ENCODE measurements around the gene SLC25A26. TPM values are rescaled to one million over a fixed set of nuclear protein-coding genes. Genes with fewer than 3 reads are reported as not detected.
A peak's percentile ranks its signal among the peaks of the same experiment; 100 is the strongest.

The SLC25A26 gene
- polyA plus RNA-seq, 4 donors, result 10.3 to 21.0 (median 18.2) TPM

DNA sequence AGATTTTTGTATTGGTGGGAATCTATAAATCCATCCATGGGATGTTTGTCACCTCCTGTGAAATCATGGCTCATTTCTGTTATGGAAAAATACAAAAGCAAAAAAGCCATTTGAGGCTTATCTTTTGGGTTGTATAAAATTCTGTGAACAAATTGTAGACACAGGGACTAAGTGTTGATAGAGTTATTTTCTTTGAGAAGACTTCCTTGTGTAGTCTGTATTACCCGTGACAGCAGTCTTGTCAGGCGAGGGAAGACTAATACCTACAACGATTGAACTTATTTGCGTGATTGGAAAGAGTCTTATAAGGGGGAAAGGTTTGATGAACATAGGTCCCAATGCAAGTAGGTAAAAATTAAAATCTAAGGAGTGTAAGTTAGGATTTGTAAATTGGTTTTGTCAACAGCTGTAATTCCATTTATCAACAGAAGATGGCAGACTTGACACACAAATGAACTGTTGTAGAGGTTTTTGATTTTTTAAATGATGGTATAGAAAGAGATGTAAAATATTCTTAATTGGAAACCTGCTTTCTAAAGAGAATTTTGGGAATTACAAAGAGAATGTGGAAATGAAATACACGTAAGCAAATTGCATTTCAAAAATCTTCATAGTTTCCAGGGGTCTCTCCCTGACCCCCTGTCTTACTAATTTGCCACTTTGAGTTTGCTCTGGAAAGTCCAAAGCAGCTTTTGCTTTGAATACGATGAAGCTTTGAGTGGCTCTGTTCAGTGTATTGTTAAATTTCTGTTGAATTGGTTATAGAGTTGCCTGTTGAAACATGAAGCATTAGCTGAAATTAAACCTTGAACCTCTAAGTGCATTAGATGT, 33.2 kb downstream of the SLC25A26 start:
- DNase-seq (peak; percentile 44 to 59), FAIRE-seq (no peak)
- Histone ChIP-seq H3K27ac (ENCODE audit: low read depth in 1 of 3, low read length in 2 of 3) (no peak overlapping the region), H3K27me3 (ENCODE audit: control insufficient read depth in 3 of 3, insufficient read depth in 3 of 3, low read length in 3 of 3) (no peaks in the 10 kb centered on the region), H3K4me1 (ENCODE audit: control insufficient read depth in 3 of 3, insufficient read depth in 2 of 3, low read depth in 1 of 3, low read length in 2 of 3) (no peaks in the 10 kb centered on the region), H3K4me3 (ENCODE audit: low read depth in 1 of 3, low read length in 3 of 3) (no peak overlapping the region), H3K9me3 (ENCODE audit: control insufficient read depth in 2 of 2, insufficient read depth in 1 of 2, low read depth in 1 of 2, low read length in 1 of 2) (no peaks in the 10 kb centered on the region), H3K36me3 (ENCODE audit: control insufficient read depth in 3 of 3, insufficient read depth in 2 of 3, low read depth in 1 of 3, low read length in 3 of 3) (peaks cover 0 to 10% (median 2%) of the 10 kb centered on the region in 3 donors)
- WGBS, 3 donors, result 29 to 60% (median 48%) methylated on average over 6 of the region's 6 CpGs

DNA sequence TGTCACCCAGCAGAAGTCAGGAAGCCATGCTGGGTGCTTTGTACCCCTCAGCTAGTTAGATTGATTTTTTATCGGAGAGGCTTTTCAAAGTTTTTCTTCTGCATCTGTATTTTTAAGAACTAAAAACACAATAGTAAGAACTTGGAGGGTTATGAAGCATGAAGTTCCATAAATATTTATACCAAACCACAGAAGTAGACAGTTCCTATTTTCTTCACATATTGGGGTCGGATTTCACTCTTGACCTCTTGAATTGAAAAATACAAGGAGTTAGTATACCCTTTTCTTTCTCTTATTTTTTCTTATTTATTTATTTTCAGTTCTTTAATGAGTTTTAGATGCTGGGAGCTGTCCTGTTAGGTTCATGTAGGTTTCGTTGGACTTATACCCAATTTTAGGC, 35.1 kb downstream of the SLC25A26 start:
- FAIRE-seq (no peak), DNase-seq (no peak)
- Histone ChIP-seq H3K27me3 (ENCODE audit: control insufficient read depth in 3 of 3, insufficient read depth in 3 of 3, low read length in 3 of 3) (no peaks in the 10 kb centered on the region), H3K27ac (ENCODE audit: low read depth in 1 of 3, low read length in 2 of 3) (no peak overlapping the region), H3K9me3 (ENCODE audit: control insufficient read depth in 2 of 2, insufficient read depth in 1 of 2, low read depth in 1 of 2, low read length in 1 of 2) (no peaks in the 10 kb centered on the region), H3K4me1 (ENCODE audit: control insufficient read depth in 3 of 3, insufficient read depth in 2 of 3, low read depth in 1 of 3, low read length in 2 of 3) (no peaks in the 10 kb centered on the region), H3K36me3 (ENCODE audit: control insufficient read depth in 3 of 3, insufficient read depth in 2 of 3, low read depth in 1 of 3, low read length in 3 of 3) (peaks cover 0 to 11% (median 2%) of the 10 kb centered on the region in 3 donors), H3K4me3 (ENCODE audit: low read depth in 1 of 3, low read length in 3 of 3) (no peak overlapping the region)
- WGBS, 3 donors, result 72 to 93% (median 86%) methylated on average over 3 of the region's 3 CpGs

- Histone ChIP-seq H3K4me3 (ENCODE audit: low read depth in 1 of 3, low read length in 3 of 3) (no peak overlapping the region), H3K27ac (ENCODE audit: low read depth in 1 of 3, low read length in 2 of 3) (no peak overlapping the region), H3K9me3 (ENCODE audit: control insufficient read depth in 2 of 2, insufficient read depth in 1 of 2, low read depth in 1 of 2, low read length in 1 of 2) (no peaks in the 10 kb centered on the region), H3K27me3 (ENCODE audit: control insufficient read depth in 3 of 3, insufficient read depth in 3 of 3, low read length in 3 of 3) (no peaks in the 10 kb centered on the region), H3K36me3 (ENCODE audit: control insufficient read depth in 3 of 3, insufficient read depth in 2 of 3, low read depth in 1 of 3, low read length in 3 of 3) (peaks cover 0 to 14% (median 2%) of the 10 kb centered on the region in 3 donors), H3K4me1 (ENCODE audit: control insufficient read depth in 3 of 3, insufficient read depth in 2 of 3, low read depth in 1 of 3, low read length in 2 of 3) (no peaks in the 10 kb centered on the region)
- WGBS, 3 donors, result 80 to 92% (median 86%) methylated on average over 2 of the region's 2 CpGs
- no peak for DNase-seq
- FAIRE-seq, result no peak
These were observed 36.0 kb downstream of the SLC25A26 start for GRCh38 chr3:66256806-66257205.

- WGBS, 3 donors, result 85 to 91% (median 87%) methylated on average over 9 of the region's 9 CpGs
- no peak for FAIRE-seq
- no peaks in the 10 kb centered on the region for H3K27me3 ChIP-seq (ENCODE audit: control insufficient read depth in 3 of 3, insufficient read depth in 3 of 3, low read length in 3 of 3)
- H3K9me3 ChIP-seq (ENCODE audit: control insufficient read depth in 2 of 2, insufficient read depth in 1 of 2, low read depth in 1 of 2, low read length in 1 of 2), result no peaks in the 10 kb centered on the region
- no peaks in the 10 kb centered on the region for H3K4me1 ChIP-seq (ENCODE audit: control insufficient read depth in 3 of 3, insufficient read depth in 2 of 3, low read depth in 1 of 3, low read length in 2 of 3)
- H3K4me3 ChIP-seq (ENCODE audit: low read depth in 1 of 3, low read length in 3 of 3), result no peak overlapping the region
- H3K36me3 ChIP-seq (ENCODE audit: control insufficient read depth in 3 of 3, insufficient read depth in 2 of 3, low read depth in 1 of 3, low read length in 3 of 3), result peaks cover 0 to 21% (median 2%) of the 10 kb centered on the region in 3 donors
- no peak overlapping the region for H3K27ac ChIP-seq (ENCODE audit: low read depth in 1 of 3, low read length in 2 of 3)
- no peak for DNase-seq
These were observed 38.9 kb downstream of the SLC25A26 start for GRCh38 chr3:66259566-66260255.

DNA sequence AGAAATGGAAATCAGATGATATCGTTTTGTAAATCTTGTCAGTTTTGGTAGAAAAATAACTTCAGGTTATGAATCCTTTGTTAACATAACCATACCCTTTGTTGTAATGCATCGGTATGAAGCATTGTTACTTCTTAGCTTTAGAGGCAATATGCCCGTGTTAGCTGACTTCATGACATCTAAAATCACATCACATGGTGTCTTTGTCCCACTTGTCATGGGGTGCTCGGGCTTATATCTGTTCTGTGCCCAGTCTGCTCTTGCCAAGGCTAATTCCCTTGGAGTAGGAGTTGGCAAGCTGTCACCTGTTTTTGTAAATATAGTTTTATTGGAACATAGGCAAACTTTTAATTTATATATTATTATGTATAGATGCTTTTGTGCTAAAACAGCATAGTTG, 39.6 kb downstream of the SLC25A26 start:
- H3K4me3 ChIP-seq (ENCODE audit: low read depth in 1 of 3, low read length in 3 of 3), result no peak overlapping the region
- DNase-seq (no peak), FAIRE-seq (no peak)
- H3K4me1 ChIP-seq (ENCODE audit: control insufficient read depth in 3 of 3, insufficient read depth in 2 of 3, low read depth in 1 of 3, low read length in 2 of 3), result no peaks in the 10 kb centered on the region
- no peaks in the 10 kb centered on the region for H3K27me3 ChIP-seq (ENCODE audit: control insufficient read depth in 3 of 3, insufficient read depth in 3 of 3, low read length in 3 of 3)
- no peaks in the 10 kb centered on the region for H3K9me3 ChIP-seq (ENCODE audit: control insufficient read depth in 2 of 2, insufficient read depth in 1 of 2, low read depth in 1 of 2, low read length in 1 of 2)
- H3K36me3 ChIP-seq (ENCODE audit: control insufficient read depth in 3 of 3, insufficient read depth in 2 of 3, low read depth in 1 of 3, low read length in 3 of 3), result peaks cover 0 to 24% (median 2%) of the 10 kb centered on the region in 3 donors
- H3K27ac ChIP-seq (ENCODE audit: low read depth in 1 of 3, low read length in 2 of 3), result no peak overlapping the region
- 92 to 94% (median 94%) methylated on average over 4 of the region's 4 CpGs for WGBS, 3 donors

DNA sequence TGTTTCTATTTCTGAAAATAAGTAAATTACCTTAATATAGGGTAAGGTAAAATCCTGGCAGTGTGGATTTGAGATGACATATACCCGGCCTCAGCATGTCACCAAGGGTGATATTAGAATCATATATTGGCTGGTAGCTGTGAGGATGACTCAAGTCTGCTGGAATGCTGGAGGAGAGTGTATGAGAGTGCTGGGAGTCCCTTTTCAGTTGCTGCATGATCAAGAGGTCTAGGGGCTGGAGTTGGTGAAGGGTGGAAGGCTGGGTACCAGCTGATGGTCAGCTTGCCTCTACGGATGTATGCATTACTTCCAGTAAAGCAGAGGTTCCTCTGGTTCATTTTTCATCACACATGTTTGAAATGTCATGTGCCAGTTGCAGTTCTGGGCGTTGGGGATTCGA, 40.6 kb downstream of the SLC25A26 start:
- no peak for DNase-seq
- Histone ChIP-seq H3K4me3 (ENCODE audit: low read depth in 1 of 3, low read length in 3 of 3) (no peak overlapping the region), H3K36me3 (ENCODE audit: control insufficient read depth in 3 of 3, insufficient read depth in 2 of 3, low read depth in 1 of 3, low read length in 3 of 3) (peaks cover 0 to 24% (median 2%) of the 10 kb centered on the region in 3 donors), H3K27me3 (ENCODE audit: control insufficient read depth in 3 of 3, insufficient read depth in 3 of 3, low read length in 3 of 3) (no peaks in the 10 kb centered on the region), H3K4me1 (ENCODE audit: control insufficient read depth in 3 of 3, insufficient read depth in 2 of 3, low read depth in 1 of 3, low read length in 2 of 3) (no peaks in the 10 kb centered on the region), H3K9me3 (ENCODE audit: control insufficient read depth in 2 of 2, insufficient read depth in 1 of 2, low read depth in 1 of 2, low read length in 1 of 2) (no peaks in the 10 kb centered on the region), H3K27ac (ENCODE audit: low read depth in 1 of 3, low read length in 2 of 3) (no peak overlapping the region)
- WGBS, 3 donors, result 86 to 92% (median 91%) methylated on average over 4 of the region's 4 CpGs
- FAIRE-seq, result no peak

GRCh38 chr3:66265649-66266048, 44.8 kb downstream of the SLC25A26 start:
- Histone ChIP-seq H3K27me3 (ENCODE audit: control insufficient read depth in 3 of 3, insufficient read depth in 3 of 3, low read length in 3 of 3) (no peaks in the 10 kb centered on the region), H3K36me3 (ENCODE audit: control insufficient read depth in 3 of 3, insufficient read depth in 2 of 3, low read depth in 1 of 3, low read length in 3 of 3) (peaks cover 0 to 13% (median 3%) of the 10 kb centered on the region in 3 donors), H3K4me1 (ENCODE audit: control insufficient read depth in 3 of 3, insufficient read depth in 2 of 3, low read depth in 1 of 3, low read length in 2 of 3) (no peaks in the 10 kb centered on the region), H3K4me3 (ENCODE audit: low read depth in 1 of 3, low read length in 3 of 3) (no peak overlapping the region), H3K27ac (ENCODE audit: low read depth in 1 of 3, low read length in 2 of 3) (no peak overlapping the region), H3K9me3 (ENCODE audit: control insufficient read depth in 2 of 2, insufficient read depth in 1 of 2, low read depth in 1 of 2, low read length in 1 of 2) (peaks cover 0 to 2% of the 10 kb centered on the region in 2 donors)
- DNase-seq (no peak), FAIRE-seq (no peak)
- WGBS, 3 donors, result 84 to 94% (median 92%) methylated on average over 2 of the region's 2 CpGs

- Histone ChIP-seq H3K9me3 (ENCODE audit: control insufficient read depth in 2 of 2, insufficient read depth in 1 of 2, low read depth in 1 of 2, low read length in 1 of 2) (peaks cover 0 to 2% of the 10 kb centered on the region in 2 donors), H3K27ac (ENCODE audit: low read depth in 1 of 3, low read length in 2 of 3) (no peak overlapping the region), H3K4me3 (ENCODE audit: low read depth in 1 of 3, low read length in 3 of 3) (no peak overlapping the region), H3K4me1 (ENCODE audit: control insufficient read depth in 3 of 3, insufficient read depth in 2 of 3, low read depth in 1 of 3, low read length in 2 of 3) (no peaks in the 10 kb centered on the region), H3K36me3 (ENCODE audit: control insufficient read depth in 3 of 3, insufficient read depth in 2 of 3, low read depth in 1 of 3, low read length in 3 of 3) (peaks cover 0 to 11% (median 3%) of the 10 kb centered on the region in 3 donors), H3K27me3 (ENCODE audit: control insufficient read depth in 3 of 3, insufficient read depth in 3 of 3, low read length in 3 of 3) (no peaks in the 10 kb centered on the region)
- FAIRE-seq (no peak), DNase-seq (no peak)
These were observed 45.8 kb downstream of the SLC25A26 start for GRCh38 chr3:66266551-66266950.

All from small intestine (tissue), 7 donors.